Stimulated activated naive CD8-positive, alpha-beta T cell treated with anti-CD3 and anti-CD28 coated beads, Interleukin-15, Interleukin-2, amounts not matched to agents 100 U/mL and 50 U/mL, for 24 hours (primary cell): ENCODE results near the gene WFDC12.
A peak's percentile ranks its signal among the peaks of the same experiment; 100 is the strongest.

Experiments
- ATAC-seq: fragments of 150-1000 bp; cut with Tn5 transposase; one replicate; pipeline ENCODE4 v1.10.0; 2021
- DNase-seq: peaks from one replicate; pipeline ENCODE4 v3.0.0; 2021

WFDC12 gene

GRCh38 chr20:45090481-45090880, 33.8 kb downstream of the WFDC12 start:
- ATAC-seq, result no peak
- no peak for DNase-seq

- DNase-seq (no peak), ATAC-seq (no peak)
These were observed 36.0 kb downstream of the WFDC12 start for GRCh38 chr20:45088247-45088646.

GRCh38 chr20:45087814-45088213, 36.5 kb downstream of the WFDC12 start:
- DNase-seq (no peak), ATAC-seq (no peak)

GRCh38 chr20:45087097-45087790, 37.0 kb downstream of the WFDC12 start:
- DNase-seq (no peak), ATAC-seq (no peak)

GRCh38 chr20:45085867-45086266, 38.4 kb downstream of the WFDC12 start:
- DNase-seq (no peak), ATAC-seq (peak; percentile 6)

GRCh38 chr20:45085289-45085688, 39.0 kb downstream of the WFDC12 start:
- no peak for ATAC-seq
- DNase-seq, result no peak

GRCh38 chr20:45083127-45083526, 41.1 kb downstream of the WFDC12 start:
- no peak for DNase-seq
- ATAC-seq, result no peak

- DNase-seq (no peak), ATAC-seq (no peak)
These were observed 41.8 kb downstream of the WFDC12 start for GRCh38 chr20:45082468-45082867.

- ATAC-seq (no peak), DNase-seq (no peak)
These were observed 43.2 kb downstream of the WFDC12 start for GRCh38 chr20:45080867-45081624.

GRCh38 chr20:45077559-45077958, 46.7 kb downstream of the WFDC12 start:
- no peak for ATAC-seq
- no peak for DNase-seq
